PC-3 (cell line): ENCODE measurements around the gene ANK2. TPM values are rescaled to one million over a fixed set of nuclear protein-coding genes. Genes with fewer than 3 reads are reported as not detected.

Experiments
- ATAC-seq: fragments of 200-7000 bp; cut with Tn5 transposase; 2 replicates; pipeline ENCODE4 v1.9.1; 2020; ENCODE audit warnings: mild to moderate bottlenecking, moderate library complexity
- BruUV-seq: library from RNA; stranded (reverse); fragments of 400-500 nt; replicated peaks from 2 replicates; lab custom pipeline; 2021; lab: Mats Ljungman, UMichigan
- CTCF ChIA-PET: fragments of 300-600 bp; sonication (Branson Sonifier 250); formaldehyde crosslinking; loops from one replicate; lab custom pipeline; 2022; ENCODE audit warnings: antibody characterized with exemption; lab: Charles Lee
- POLR2A ChIA-PET: fragments of 300-600 bp; sonication (Branson Sonifier 250); formaldehyde crosslinking; loops from one replicate; lab custom pipeline; 2022; ENCODE audit warnings: antibody characterized with exemption; ENCODE audit not compliant: unreplicated experiment; lab: Charles Lee
- DNase-seq: peaks from one replicate; pipeline ENCODE4 v3.0.0-alpha.2; 2015
- H2AFZ ChIP-seq: fragments of 300-600 bp; sonication (generic); 2 replicates; pipeline ENCODE4 v1.6.0; 2016; ENCODE audit warnings: antibody characterized with exemption, low read length
- H3F3A ChIP-seq: fragments of 300-600 bp; sonication (generic); one replicate; pipeline ENCODE4 v1.6.0; 2017; ENCODE audit warnings: antibody characterized with exemption, low read length, control low read depth, mild to moderate bottlenecking; ENCODE audit not compliant: unreplicated experiment
- H3K27ac ChIP-seq: fragments of 300-600 bp; sonication (generic); 2 replicates; pipeline ENCODE4 v1.5.1; 2016; ENCODE audit warnings: mild to moderate bottlenecking, low read length
- H3K27me3 ChIP-seq: fragments of 300-600 bp; sonication (generic); 2 replicates; pipeline ENCODE4 v1.6.1; 2016; ENCODE audit warnings: low read length, mixed read lengths
- H3K36me3 ChIP-seq: fragments of 300-600 bp; sonication (generic); 2 replicates; pipeline ENCODE4 v1.6.1; 2016; ENCODE audit warnings: low read depth, mixed run types, low read length, mixed read lengths
- H3K4me1 ChIP-seq: fragments of 300-600 bp; sonication (generic); 2 replicates; pipeline ENCODE4 v1.5.1; 2016; ENCODE audit warnings: low read length; ENCODE audit not compliant: insufficient read depth
- H3K4me2 ChIP-seq: fragments of 300-600 bp; sonication (generic); 2 replicates; pipeline ENCODE4 v1.6.0; 2016; ENCODE audit warnings: low read length
- H3K4me3 ChIP-seq: fragments of 300-600 bp; sonication (generic); 2 replicates; pipeline ENCODE4 v1.5.1; 2016; ENCODE audit warnings: mild to moderate bottlenecking, low read length, mixed read lengths
- H3K79me2 ChIP-seq: fragments of 300-600 bp; sonication (generic); 2 replicates; pipeline ENCODE4 v1.6.1; 2017; ENCODE audit warnings: low read length, mixed read lengths
- H3K9ac ChIP-seq: fragments of 300-600 bp; sonication (generic); 2 replicates; pipeline ENCODE4 v1.6.0; 2016; ENCODE audit warnings: mild to moderate bottlenecking, low read length
- H3K9me2 ChIP-seq: fragments of 300-600 bp; sonication (generic); replicated peaks from 2 replicates; pipeline ENCODE4 v1.6.1; 2016; ENCODE audit warnings: mixed run types, low read length, mixed read lengths
- H3K9me3 ChIP-seq: fragments of 300-600 bp; sonication (generic); 2 replicates; pipeline ENCODE4 v1.6.1; 2016; ENCODE audit warnings: low read length, mixed read lengths
- H4K20me1 ChIP-seq: fragments of 300-600 bp; sonication (generic); 2 replicates; pipeline ENCODE4 v1.6.1; 2016; ENCODE audit warnings: low read length, mixed read lengths
- CTCF ChIP-seq: fragments of 300-600 bp; sonication (generic); conservative IDR thresholded peaks from 2 replicates; pipeline ENCODE4 v1.5.1; 2017; ENCODE audit warnings: antibody characterized with exemption, low read depth, mild to moderate bottlenecking, low read length
- EZH2 ChIP-seq: fragments of 300-600 bp; sonication (generic); IDR thresholded peaks from one replicate; pipeline ENCODE4 v1.6.1; 2017; ENCODE audit warnings: antibody characterized with exemption, mild to moderate bottlenecking, low read length; ENCODE audit not compliant: unreplicated experiment
- EZH2phosphoT487 ChIP-seq: fragments of 300-600 bp; sonication (generic); IDR thresholded peaks from 2 replicates; pipeline ENCODE4 v1.6.1; 2018; ENCODE audit warnings: mild to moderate bottlenecking, antibody characterized with exemption, low read length, borderline replicate concordance
- intact Hi-C: fragments of 100-400 bp; cut with micrococcal nuclease; formaldehyde crosslinking; loops from 2 replicates; pipeline ENCODE4 v1.9.0; 2023
- total RNA-seq: library from RNA; depleted of rRNA; stranded (reverse); fragments of >200 nt; gene quantifications from 2 replicates; pipeline ENCODE4 v1.2.3, GENCODE V29; 2014

Gene ANK2
- total RNA-seq, 1 experiment from 2014 or later: 1.8 TPM

DNA sequence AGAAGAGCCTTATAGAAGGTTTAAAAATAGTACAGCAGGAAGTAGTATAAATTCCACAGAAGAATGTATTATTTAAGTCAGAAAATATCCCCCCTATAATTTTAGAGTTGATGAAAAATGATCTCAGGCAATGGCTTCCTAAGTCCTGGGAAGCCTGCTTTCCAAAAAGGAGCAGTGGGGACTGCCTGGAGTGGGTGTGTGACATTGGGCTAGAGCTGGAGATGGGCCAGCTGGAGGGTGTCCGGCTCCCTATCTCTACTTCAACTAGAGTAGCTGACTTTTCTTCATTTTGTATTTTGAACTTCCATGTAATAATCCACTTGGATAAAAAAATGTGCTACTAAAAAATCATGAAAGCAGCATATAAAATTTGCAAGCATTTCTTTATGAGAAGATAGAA is 253.9 kb downstream of the ANK2 start:
- no peaks in the 10 kb centered on the region for H4K20me1 ChIP-seq
- no peaks in the 10 kb centered on the region for H3K9me2 ChIP-seq
- BruUV-seq: no TSS peak
- no peaks in the 10 kb centered on the region for H3F3A ChIP-seq
- DNase-seq (no peak), ATAC-seq (no peak)
- no peak overlapping the region for H2AFZ ChIP-seq
- H3K4me2 ChIP-seq: no peak overlapping the region
- POLR2A ChIA-PET: no interaction called here
- H3K9ac ChIP-seq: no peak overlapping the region
- CTCF ChIA-PET: no interaction called here
- H3K36me3 ChIP-seq: no peaks in the 10 kb centered on the region
- intact Hi-C loops: no loop called here
- H3K27me3 ChIP-seq: no peaks in the 10 kb centered on the region
- peaks cover 10% of the 10 kb centered on the region for H3K4me1 ChIP-seq
- no peaks in the 10 kb centered on the region for H3K9me3 ChIP-seq
- H3K27ac ChIP-seq: no peak overlapping the region
- TF ChIP-seq EZH2phosphoT487 (no peak), EZH2 (no peak), CTCF (no peak)
- no peak overlapping the region for H3K4me3 ChIP-seq
- no peaks in the 10 kb centered on the region for H3K79me2 ChIP-seq

- Histone ChIP-seq H4K20me1 (no peaks in the 10 kb centered on the region), H3K4me3 (no peak overlapping the region), H3K79me2 (no peaks in the 10 kb centered on the region), H3K9ac (no peak overlapping the region), H3K27me3 (no peaks in the 10 kb centered on the region), H3K27ac (no peak overlapping the region), H3K36me3 (no peaks in the 10 kb centered on the region), H3K9me2 (no peaks in the 10 kb centered on the region), H3F3A (no peaks in the 10 kb centered on the region), H3K4me1 (no peaks in the 10 kb centered on the region), H2AFZ (no peak overlapping the region), H3K9me3 (no peaks in the 10 kb centered on the region), H3K4me2 (no peak overlapping the region)
- CTCF ChIA-PET: no interaction called here
- intact Hi-C loops: no loop called here
- ATAC-seq (peak; percentile 48), DNase-seq (peak; percentile 66)
- BruUV-seq: no TSS peak
- TF ChIP-seq EZH2 (no peak), CTCF (no peak), EZH2phosphoT487 (no peak)
- POLR2A ChIA-PET: no interaction called here
Measured at GRCh38 chr4:113311047-113311446, 261.6 kb downstream of the ANK2 start.

DNA sequence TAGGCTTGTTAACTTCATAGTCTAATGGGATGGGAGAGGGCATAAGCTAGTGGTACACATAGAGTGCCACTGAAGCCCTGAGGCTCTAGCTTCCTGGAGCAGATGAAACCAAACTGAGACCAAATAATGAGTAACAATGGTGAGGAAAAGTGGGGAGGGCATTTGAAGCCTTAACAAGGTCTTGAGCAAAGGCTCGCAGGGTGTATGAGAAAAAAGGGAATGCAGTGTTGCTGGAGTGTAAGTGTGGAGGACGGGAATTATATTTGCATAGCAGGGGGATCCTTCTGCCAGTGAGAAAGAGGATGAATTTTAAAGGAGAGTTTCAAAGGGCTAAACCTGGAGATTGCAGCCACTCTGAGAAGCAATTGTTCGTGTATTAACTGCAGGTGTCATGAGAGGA is 263.1 kb downstream of the ANK2 start:
- Histone ChIP-seq H3K27me3 (no peaks in the 10 kb centered on the region), H3K27ac (no peak overlapping the region), H3K36me3 (no peaks in the 10 kb centered on the region), H3K4me3 (no peak overlapping the region), H3F3A (no peaks in the 10 kb centered on the region), H3K4me2 (no peak overlapping the region), H3K79me2 (no peaks in the 10 kb centered on the region), H3K9ac (no peak overlapping the region), H3K4me1 (no peaks in the 10 kb centered on the region), H2AFZ (no peak overlapping the region), H4K20me1 (no peaks in the 10 kb centered on the region), H3K9me3 (no peaks in the 10 kb centered on the region), H3K9me2 (no peaks in the 10 kb centered on the region)
- CTCF ChIA-PET: no interaction called here
- POLR2A ChIA-PET: no interaction called here
- BruUV-seq: no TSS peak
- TF ChIP-seq EZH2: no peak
- no peak for TF ChIP-seq EZH2phosphoT487
- no peak for TF ChIP-seq CTCF
- intact Hi-C loops: no loop called here
- ATAC-seq (no peak), DNase-seq (no peak)
